Natural killer cell (primary cell): Measurements from ENCODE around the gene SMIM45.

Experiments
- ATAC-seq, 3 donors: fragments of 150-1000 bp in 2 of 3; fragments of 200-7000 bp in 1 of 3; cut with Tn5 transposase; 1 replicate in 1 of 3; 2 replicates in 2 of 3; pipeline ENCODE4 v1.10.0; 2021; ENCODE audit warnings: mild to moderate bottlenecking in 2 of 3, moderate library complexity in 2 of 3
- DNase-seq, 2 donors: peaks; one replicate each; pipeline versions ENCODE4 v3.0.0 to v3.0.0-alpha.2; 2013 to 2021; ENCODE audit warnings: mixed read lengths in 1 of 2
- H3K27ac ChIP-seq: one replicate; pipeline ENCODE4 v1.5.1; 2013; ENCODE audit warnings: mild to moderate bottlenecking, low read length
- H3K27me3 ChIP-seq: one replicate; pipeline ENCODE4 v1.6.1; 2013; ENCODE audit warnings: low read length; ENCODE audit not compliant: control insufficient read depth, insufficient read depth
- H3K36me3 ChIP-seq: one replicate; pipeline ENCODE4 v1.6.1; 2013; ENCODE audit warnings: low read length; ENCODE audit not compliant: control insufficient read depth, insufficient read depth
- H3K4me1 ChIP-seq: one replicate; pipeline ENCODE4 v1.6.1; 2013; ENCODE audit warnings: low read length; ENCODE audit not compliant: control insufficient read depth, insufficient read depth
- H3K4me3 ChIP-seq: one replicate; pipeline ENCODE4 v1.5.1; 2013; ENCODE audit warnings: low read length
- H3K9me3 ChIP-seq: one replicate; pipeline ENCODE4 v1.6.1; 2013; ENCODE audit warnings: low read length; ENCODE audit not compliant: control insufficient read depth, insufficient read depth
- H3K27ac Mint-ChIP-seq, 2 donors: one replicate each; pipeline ENCODE4 v1.8.0; 2022; ENCODE audit warnings: mild to moderate bottlenecking in 2 of 2, mixed read lengths in 2 of 2, moderate library complexity in 1 of 2
- H3K27me3 Mint-ChIP-seq, 2 donors: one replicate each; pipeline ENCODE4 v1.8.0; 2022; ENCODE audit warnings: low read depth in 2 of 2, mixed read lengths in 2 of 2
- H3K36me3 Mint-ChIP-seq: one replicate; pipeline ENCODE4 v1.8.0; 2022; ENCODE audit warnings: mixed read lengths
- H3K4me1 Mint-ChIP-seq, 2 donors: one replicate each; pipeline ENCODE4 v1.8.0; 2022; ENCODE audit warnings: mixed read lengths in 2 of 2
- H3K4me3 Mint-ChIP-seq: one replicate; pipeline ENCODE4 v1.8.0; 2022; ENCODE audit warnings: mild to moderate bottlenecking, moderate library complexity, mixed read lengths
- H3K9me3 Mint-ChIP-seq, 2 donors: one replicate each; pipeline ENCODE4 v1.8.0; 2022; ENCODE audit warnings: mixed read lengths in 2 of 2
- WGBS: methylation state at CpG from one replicate; pipeline ENCODE4 v1.1.7; 2013; ENCODE audit warnings: missing lambda C conversion rate; ENCODE audit not compliant: insufficient coverage; 5-methylcytosine and 5-hydroxymethylcytosine counted together
- intact Hi-C: fragments of 100-400 bp; cut with micrococcal nuclease; formaldehyde crosslinking; loops from one replicate; pipeline ENCODE4 v1.14.2; 2022
- TF ChIP-seq, protein P1 (sequence below): fragments of 200-600 bp; IDR thresholded peaks from one replicate; pipeline ENCODE4 v1.8.0; 2022; ENCODE audit warnings: antibody characterized with exemption

The SMIM45 gene

GRCh38 chr22:41922328-41922727 is 29.6 kb upstream of the SMIM45 start:
- H3K36me3 Mint-ChIP-seq, result no peaks in the 10 kb centered on the region
- Histone ChIP-seq H3K4me3 (no peak overlapping the region), H3K9me3 (no peaks in the 10 kb centered on the region), H3K27ac (no peak overlapping the region), H3K4me1 (peaks cover 54% of the 10 kb centered on the region), H3K36me3 (no peaks in the 10 kb centered on the region), H3K27me3 (peaks cover 23% of the 10 kb centered on the region)
- TF ChIP-seq, protein P1, sequence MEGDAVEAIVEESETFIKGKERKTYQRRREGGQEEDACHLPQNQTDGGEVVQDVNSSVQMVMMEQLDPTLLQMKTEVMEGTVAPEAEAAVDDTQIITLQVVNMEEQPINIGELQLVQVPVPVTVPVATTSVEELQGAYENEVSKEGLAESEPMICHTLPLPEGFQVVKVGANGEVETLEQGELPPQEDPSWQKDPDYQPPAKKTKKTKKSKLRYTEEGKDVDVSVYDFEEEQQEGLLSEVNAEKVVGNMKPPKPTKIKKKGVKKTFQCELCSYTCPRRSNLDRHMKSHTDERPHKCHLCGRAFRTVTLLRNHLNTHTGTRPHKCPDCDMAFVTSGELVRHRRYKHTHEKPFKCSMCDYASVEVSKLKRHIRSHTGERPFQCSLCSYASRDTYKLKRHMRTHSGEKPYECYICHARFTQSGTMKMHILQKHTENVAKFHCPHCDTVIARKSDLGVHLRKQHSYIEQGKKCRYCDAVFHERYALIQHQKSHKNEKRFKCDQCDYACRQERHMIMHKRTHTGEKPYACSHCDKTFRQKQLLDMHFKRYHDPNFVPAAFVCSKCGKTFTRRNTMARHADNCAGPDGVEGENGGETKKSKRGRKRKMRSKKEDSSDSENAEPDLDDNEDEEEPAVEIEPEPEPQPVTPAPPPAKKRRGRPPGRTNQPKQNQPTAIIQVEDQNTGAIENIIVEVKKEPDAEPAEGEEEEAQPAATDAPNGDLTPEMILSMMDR, result no peak
- H3K4me3 Mint-ChIP-seq, result no peak overlapping the region
- H3K27ac Mint-ChIP-seq, result no peak overlapping the region
- ATAC-seq, result no peak
- WGBS, result 62% methylated on average over 5 of the region's 5 CpGs
- intact Hi-C loops, result no loop called here
- no peak for DNase-seq
- no peaks in the 10 kb centered on the region for H3K9me3 Mint-ChIP-seq
- peaks cover 0 to 14% of the 10 kb centered on the region in 2 donors for H3K27me3 Mint-ChIP-seq
- peaks cover 5 to 20% of the 10 kb centered on the region in 2 donors for H3K4me1 Mint-ChIP-seq

GRCh38 chr22:41922940-41923594 is 28.9 kb upstream of the SMIM45 start:
- Mint-ChIP-seq H3K27ac (no peak overlapping the region), H3K4me3 (no peak overlapping the region), H3K9me3 (no peaks in the 10 kb centered on the region), H3K4me1 (peaks cover 5 to 20% of the 10 kb centered on the region in 2 donors), H3K36me3 (no peaks in the 10 kb centered on the region), H3K27me3 (peaks cover 0 to 21% of the 10 kb centered on the region in 2 donors)
- Histone ChIP-seq H3K36me3 (no peaks in the 10 kb centered on the region), H3K4me3 (no peak overlapping the region), H3K9me3 (no peaks in the 10 kb centered on the region), H3K27me3 (peaks cover 15% of the 10 kb centered on the region), H3K4me1 (peaks cover 52% of the 10 kb centered on the region), H3K27ac (no peak overlapping the region)
- ATAC-seq, result no peak
- DNase-seq, result no peak
- intact Hi-C loops, result no loop called here
- TF ChIP-seq, protein P1, result no peak
- 88% methylated on average over 4 of the region's 4 CpGs for WGBS

DNA sequence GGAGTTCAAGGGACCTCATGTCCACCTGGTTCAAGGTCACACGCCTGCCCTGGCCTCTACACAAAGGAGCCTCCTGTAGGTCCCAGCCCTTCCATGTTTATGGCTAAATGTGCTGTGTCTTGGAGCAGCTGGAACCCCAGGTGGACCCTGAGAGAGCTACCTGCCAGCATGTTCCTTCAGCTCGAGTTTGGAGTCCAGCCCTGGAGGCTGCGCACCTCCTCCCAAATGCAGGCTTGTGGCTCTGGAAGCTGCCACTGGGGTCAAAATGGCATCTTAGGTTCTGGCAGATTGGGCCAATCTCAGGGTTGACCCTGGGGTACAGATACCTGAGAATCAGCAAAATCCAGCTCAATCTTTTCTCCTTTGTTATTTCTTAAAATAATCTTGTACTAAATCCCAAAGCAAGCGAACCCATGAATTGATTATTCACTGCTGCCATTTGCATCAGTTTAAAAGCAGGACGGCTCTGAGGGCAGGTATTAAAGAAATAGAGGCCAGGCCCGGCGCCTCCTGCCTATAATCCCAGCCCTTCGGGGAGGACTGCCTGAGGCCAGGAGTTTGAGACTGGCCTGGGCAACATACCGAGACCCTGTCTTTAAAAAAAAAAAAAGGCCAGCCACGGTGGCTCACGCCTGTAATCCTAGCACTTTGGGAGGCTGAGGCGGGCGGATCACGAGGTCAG is 28.2 kb upstream of the SMIM45 start:
- TF ChIP-seq, protein P1, result no peak
- H3K27ac Mint-ChIP-seq, result no peak overlapping the region
- 90% methylated on average over 14 of the region's 14 CpGs for WGBS
- H3K4me1 Mint-ChIP-seq, result peaks cover 5 to 20% of the 10 kb centered on the region in 2 donors
- Histone ChIP-seq H3K27me3 (peaks cover 12% of the 10 kb centered on the region), H3K9me3 (no peaks in the 10 kb centered on the region), H3K4me1 (peaks cover 52% of the 10 kb centered on the region), H3K4me3 (no peak overlapping the region), H3K36me3 (no peaks in the 10 kb centered on the region), H3K27ac (peak overlapping the region; percentile 52)
- no peaks in the 10 kb centered on the region for H3K36me3 Mint-ChIP-seq
- peaks cover 0 to 23% of the 10 kb centered on the region in 2 donors for H3K27me3 Mint-ChIP-seq
- intact Hi-C loops, result no loop called here
- no peaks in the 10 kb centered on the region for H3K9me3 Mint-ChIP-seq
- no peak overlapping the region for H3K4me3 Mint-ChIP-seq
- ATAC-seq (no peak), DNase-seq (no peak)
